SK-N-SH (cell line): ENCODE results near the gene CT47B1.

Source experiments
- EP300 ChIP-seq, 2 experiments: IDR thresholded peaks; 2 replicates each; pipeline versions ENCODE4 v1.4.0 to v1.6.1; 2012; ENCODE audit warnings: borderline replicate concordance in 1 of 2, low read depth in 1 of 2, low read length in 1 of 2
- EZH2phosphoT487 ChIP-seq: fragments of 200-600 bp; sonication (generic); IDR thresholded peaks from 2 replicates; pipeline ENCODE4 v1.6.1; 2017; ENCODE audit warnings: low read depth, mixed run types, mild to moderate bottlenecking, antibody characterized with exemption, moderate library complexity, borderline replicate concordance
- FOXJ3 ChIP-seq: sonication (generic); formaldehyde crosslinking; IDR thresholded peaks from 2 replicates; pipeline ENCODE4 v1.5.1; 2020; ENCODE audit warnings: mild to moderate bottlenecking, missing genetic modification reagents
- MEF2A ChIP-seq: IDR thresholded peaks from 2 replicates; pipeline ENCODE4 v1.4.0; 2012; ENCODE audit warnings: low read depth, borderline replicate concordance
- POLR2AphosphoS5 ChIP-seq: IDR thresholded peaks from 2 replicates; pipeline ENCODE4 v1.6.1; 2012; ENCODE audit warnings: low read depth, low read length
- RCOR1 ChIP-seq: fragments of 150-350 bp; IDR thresholded peaks from 2 replicates; pipeline ENCODE4 v1.6.1; 2017; ENCODE audit warnings: antibody characterized with exemption, low read length
- RFX5 ChIP-seq: IDR thresholded peaks from 2 replicates; pipeline ENCODE4 v1.6.1; 2012; ENCODE audit warnings: mild to moderate bottlenecking, improper control_type of control experiment, low read length
- SIN3A ChIP-seq: IDR thresholded peaks from 2 replicates; pipeline ENCODE4 v1.6.1; 2012; ENCODE audit warnings: low read depth, mild to moderate bottlenecking, low read length, moderate library complexity, borderline replicate concordance
- SMC3 ChIP-seq: IDR thresholded peaks from 2 replicates; pipeline ENCODE4 v1.6.1; 2012; ENCODE audit warnings: low read depth, low read length, improper control_type of control experiment
- TAF1 ChIP-seq: IDR thresholded peaks from 2 replicates; pipeline ENCODE4 v1.6.1; 2012; ENCODE audit warnings: low read depth, mild to moderate bottlenecking, low read length, moderate library complexity, borderline replicate concordance
- TCF12 ChIP-seq: IDR thresholded peaks from 2 replicates; pipeline ENCODE4 v1.4.0; 2012
- ZBTB33 ChIP-seq: IDR thresholded peaks from 2 replicates; pipeline ENCODE4 v1.4.0; 2012; ENCODE audit warnings: low read depth, borderline replicate concordance
- TF ChIP-seq, protein P1 (sequence below): fragments of 200-600 bp; sonication (generic); IDR thresholded peaks from 2 replicates; pipeline ENCODE4 v1.6.1; 2017; ENCODE audit warnings: antibody characterized with exemption, mild to moderate bottlenecking, moderate library complexity
- TF ChIP-seq, protein P2 (sequence below): IDR thresholded peaks from 2 replicates; pipeline ENCODE4 v1.6.1; 2012; ENCODE audit warnings: mild to moderate bottlenecking, low read depth, low read length, moderate library complexity

DNA sequence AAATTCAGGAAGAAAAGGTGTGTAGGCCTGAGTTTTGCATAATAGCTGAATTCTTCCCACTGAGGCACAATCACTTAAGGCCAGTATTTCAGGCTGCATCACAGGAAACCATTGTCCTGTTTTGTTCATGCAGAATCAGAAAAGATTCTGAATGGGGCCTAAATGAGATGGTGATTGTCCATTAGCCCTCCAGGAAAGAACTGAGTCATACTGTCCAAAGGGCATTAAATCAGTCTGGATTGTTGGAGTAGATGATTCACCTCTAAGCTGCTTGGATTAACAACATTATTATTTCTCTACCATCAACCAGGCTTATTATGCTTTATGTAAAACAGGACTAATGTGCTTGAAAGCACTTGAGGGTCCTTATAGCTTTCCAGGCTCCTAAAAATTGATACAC is 36.2 kb downstream of the CT47B1 start:
- TF ChIP-seq TCF12 (no peak), TAF1 (no peak), EP300 (IDR thresholded peaks at IDR 0.05; ENCODE audit: borderline replicate concordance in 1 of 2, low read depth in 1 of 2, low read length in 1 of 2) (no peak), POLR2AphosphoS5 (no peak), RFX5 (no peak), FOXJ3 (CRISPR knock-in tag) (no peak), ZBTB33 (no peak), SMC3 (no peak), RCOR1 (no peak), EZH2phosphoT487 (no peak), MEF2A (no peak), SIN3A (no peak)
- TF ChIP-seq, protein P1, sequence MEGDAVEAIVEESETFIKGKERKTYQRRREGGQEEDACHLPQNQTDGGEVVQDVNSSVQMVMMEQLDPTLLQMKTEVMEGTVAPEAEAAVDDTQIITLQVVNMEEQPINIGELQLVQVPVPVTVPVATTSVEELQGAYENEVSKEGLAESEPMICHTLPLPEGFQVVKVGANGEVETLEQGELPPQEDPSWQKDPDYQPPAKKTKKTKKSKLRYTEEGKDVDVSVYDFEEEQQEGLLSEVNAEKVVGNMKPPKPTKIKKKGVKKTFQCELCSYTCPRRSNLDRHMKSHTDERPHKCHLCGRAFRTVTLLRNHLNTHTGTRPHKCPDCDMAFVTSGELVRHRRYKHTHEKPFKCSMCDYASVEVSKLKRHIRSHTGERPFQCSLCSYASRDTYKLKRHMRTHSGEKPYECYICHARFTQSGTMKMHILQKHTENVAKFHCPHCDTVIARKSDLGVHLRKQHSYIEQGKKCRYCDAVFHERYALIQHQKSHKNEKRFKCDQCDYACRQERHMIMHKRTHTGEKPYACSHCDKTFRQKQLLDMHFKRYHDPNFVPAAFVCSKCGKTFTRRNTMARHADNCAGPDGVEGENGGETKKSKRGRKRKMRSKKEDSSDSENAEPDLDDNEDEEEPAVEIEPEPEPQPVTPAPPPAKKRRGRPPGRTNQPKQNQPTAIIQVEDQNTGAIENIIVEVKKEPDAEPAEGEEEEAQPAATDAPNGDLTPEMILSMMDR: no peak
- TF ChIP-seq, protein P2, sequence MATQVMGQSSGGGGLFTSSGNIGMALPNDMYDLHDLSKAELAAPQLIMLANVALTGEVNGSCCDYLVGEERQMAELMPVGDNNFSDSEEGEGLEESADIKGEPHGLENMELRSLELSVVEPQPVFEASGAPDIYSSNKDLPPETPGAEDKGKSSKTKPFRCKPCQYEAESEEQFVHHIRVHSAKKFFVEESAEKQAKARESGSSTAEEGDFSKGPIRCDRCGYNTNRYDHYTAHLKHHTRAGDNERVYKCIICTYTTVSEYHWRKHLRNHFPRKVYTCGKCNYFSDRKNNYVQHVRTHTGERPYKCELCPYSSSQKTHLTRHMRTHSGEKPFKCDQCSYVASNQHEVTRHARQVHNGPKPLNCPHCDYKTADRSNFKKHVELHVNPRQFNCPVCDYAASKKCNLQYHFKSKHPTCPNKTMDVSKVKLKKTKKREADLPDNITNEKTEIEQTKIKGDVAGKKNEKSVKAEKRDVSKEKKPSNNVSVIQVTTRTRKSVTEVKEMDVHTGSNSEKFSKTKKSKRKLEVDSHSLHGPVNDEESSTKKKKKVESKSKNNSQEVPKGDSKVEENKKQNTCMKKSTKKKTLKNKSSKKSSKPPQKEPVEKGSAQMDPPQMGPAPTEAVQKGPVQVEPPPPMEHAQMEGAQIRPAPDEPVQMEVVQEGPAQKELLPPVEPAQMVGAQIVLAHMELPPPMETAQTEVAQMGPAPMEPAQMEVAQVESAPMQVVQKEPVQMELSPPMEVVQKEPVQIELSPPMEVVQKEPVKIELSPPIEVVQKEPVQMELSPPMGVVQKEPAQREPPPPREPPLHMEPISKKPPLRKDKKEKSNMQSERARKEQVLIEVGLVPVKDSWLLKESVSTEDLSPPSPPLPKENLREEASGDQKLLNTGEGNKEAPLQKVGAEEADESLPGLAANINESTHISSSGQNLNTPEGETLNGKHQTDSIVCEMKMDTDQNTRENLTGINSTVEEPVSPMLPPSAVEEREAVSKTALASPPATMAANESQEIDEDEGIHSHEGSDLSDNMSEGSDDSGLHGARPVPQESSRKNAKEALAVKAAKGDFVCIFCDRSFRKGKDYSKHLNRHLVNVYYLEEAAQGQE: no peak
